Measurements from ENCODE around the gene RPS6KC1. TPM values are rescaled to one million over a fixed set of nuclear protein-coding genes. Genes with fewer than 3 reads are reported as not detected.
"Not testable (repeated sequence)": the region's sequence is repeated elsewhere in the genome, so short reads cannot be mapped to it uniquely, and the experiment has no call there.

The RPS6KC1 gene
- total RNA-seq, 1 donor from 2014 or later: 12.9 TPM

DNA sequence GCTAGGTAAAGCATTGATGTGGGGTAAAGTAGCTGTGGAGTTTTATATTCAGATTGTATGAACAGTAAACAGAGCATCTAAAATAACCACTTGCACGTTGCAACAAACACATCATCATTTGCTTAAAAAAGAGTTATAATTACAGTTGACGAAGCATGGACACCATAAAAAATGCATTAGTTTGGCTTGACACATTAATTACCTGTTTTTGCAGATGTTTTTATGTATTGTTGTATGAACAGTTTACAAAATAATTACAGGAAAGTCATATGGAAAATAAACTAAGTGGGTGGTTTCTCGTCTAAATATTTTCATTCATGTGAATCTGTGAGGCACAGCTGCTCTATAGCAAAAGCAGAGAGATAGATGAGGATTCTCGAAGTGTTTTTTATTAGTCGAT, 108.3 kb downstream of the RPS6KC1 start:
- Histone ChIP-seq H3K36me3 (ENCODE audit: control insufficient read depth, insufficient read depth, low read length) (no peaks in the 10 kb centered on the region), H3K27me3 (ENCODE audit: control insufficient read depth, insufficient read depth, low read length) (no peaks in the 10 kb centered on the region), H3K4me3 (ENCODE audit: low read depth, low read length) (no peak overlapping the region)
- DNase-seq (ENCODE audit: low read depth) (no peak), FAIRE-seq (no peak)
- TF ChIP-seq, protein P1, sequence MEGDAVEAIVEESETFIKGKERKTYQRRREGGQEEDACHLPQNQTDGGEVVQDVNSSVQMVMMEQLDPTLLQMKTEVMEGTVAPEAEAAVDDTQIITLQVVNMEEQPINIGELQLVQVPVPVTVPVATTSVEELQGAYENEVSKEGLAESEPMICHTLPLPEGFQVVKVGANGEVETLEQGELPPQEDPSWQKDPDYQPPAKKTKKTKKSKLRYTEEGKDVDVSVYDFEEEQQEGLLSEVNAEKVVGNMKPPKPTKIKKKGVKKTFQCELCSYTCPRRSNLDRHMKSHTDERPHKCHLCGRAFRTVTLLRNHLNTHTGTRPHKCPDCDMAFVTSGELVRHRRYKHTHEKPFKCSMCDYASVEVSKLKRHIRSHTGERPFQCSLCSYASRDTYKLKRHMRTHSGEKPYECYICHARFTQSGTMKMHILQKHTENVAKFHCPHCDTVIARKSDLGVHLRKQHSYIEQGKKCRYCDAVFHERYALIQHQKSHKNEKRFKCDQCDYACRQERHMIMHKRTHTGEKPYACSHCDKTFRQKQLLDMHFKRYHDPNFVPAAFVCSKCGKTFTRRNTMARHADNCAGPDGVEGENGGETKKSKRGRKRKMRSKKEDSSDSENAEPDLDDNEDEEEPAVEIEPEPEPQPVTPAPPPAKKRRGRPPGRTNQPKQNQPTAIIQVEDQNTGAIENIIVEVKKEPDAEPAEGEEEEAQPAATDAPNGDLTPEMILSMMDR (IDR thresholded peaks at IDR 0.05; ENCODE audit: insufficient read depth, low read length, severe bottlenecking): no peak

DNA sequence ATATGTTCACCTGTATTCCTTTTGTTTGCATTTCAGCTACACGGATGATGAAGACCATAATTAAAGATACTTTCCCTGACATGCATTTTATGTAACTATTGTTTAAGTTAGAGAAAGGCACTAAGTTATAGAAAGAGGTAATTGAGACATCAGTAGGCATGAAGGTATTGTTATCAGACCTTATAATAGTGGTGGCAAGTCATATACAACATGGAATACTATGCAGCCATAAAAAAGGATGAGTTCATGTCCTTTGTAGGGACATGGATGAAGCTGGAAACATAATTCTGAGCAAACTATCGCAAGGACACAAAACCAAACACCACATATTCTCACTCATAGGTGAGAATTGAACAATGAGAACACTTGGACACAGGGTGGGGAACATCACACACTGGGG, 109.4 kb downstream of the RPS6KC1 start:
- not testable (repeated sequence) for FAIRE-seq

DNA sequence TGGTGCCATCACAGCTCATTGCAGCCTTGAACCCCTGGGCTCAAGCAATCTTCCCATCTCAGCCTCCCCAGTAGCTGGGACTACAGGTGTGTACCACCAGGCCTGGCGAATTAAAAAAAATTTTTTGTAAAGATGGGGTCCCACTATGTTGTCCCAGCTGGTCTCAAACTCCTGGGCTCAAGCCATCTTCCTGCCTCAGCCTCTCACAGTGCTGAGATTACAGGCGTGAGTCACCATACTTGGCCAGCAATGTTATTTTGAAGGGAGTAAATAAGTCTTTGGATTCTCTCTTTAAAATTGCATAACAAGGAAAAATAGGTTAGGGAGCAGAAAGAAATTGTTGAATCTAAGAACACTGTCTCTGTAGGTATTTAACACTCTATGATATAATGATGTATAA, 111.3 kb downstream of the RPS6KC1 start:
- Histone ChIP-seq H3K36me3 (ENCODE audit: control insufficient read depth, insufficient read depth, low read length) (no peaks in the 10 kb centered on the region), H3K27me3 (ENCODE audit: control insufficient read depth, insufficient read depth, low read length) (no peaks in the 10 kb centered on the region), H3K4me3 (ENCODE audit: low read depth, low read length) (no peak overlapping the region)
- TF ChIP-seq, protein P1 (IDR thresholded peaks at IDR 0.05; ENCODE audit: insufficient read depth, low read length, severe bottlenecking): no peak
- FAIRE-seq: no peak
- peak; percentile 20 for DNase-seq (ENCODE audit: low read depth)

More for the DNA sequence above, 109.4 kb downstream of the RPS6KC1 start:
- not testable (repeated sequence) for H3K27me3 ChIP-seq (ENCODE audit: control insufficient read depth, insufficient read depth, low read length); H3K4me3 ChIP-seq (ENCODE audit: low read depth, low read length); DNase-seq (ENCODE audit: low read depth); H3K36me3 ChIP-seq (ENCODE audit: control insufficient read depth, insufficient read depth, low read length)

DNA sequence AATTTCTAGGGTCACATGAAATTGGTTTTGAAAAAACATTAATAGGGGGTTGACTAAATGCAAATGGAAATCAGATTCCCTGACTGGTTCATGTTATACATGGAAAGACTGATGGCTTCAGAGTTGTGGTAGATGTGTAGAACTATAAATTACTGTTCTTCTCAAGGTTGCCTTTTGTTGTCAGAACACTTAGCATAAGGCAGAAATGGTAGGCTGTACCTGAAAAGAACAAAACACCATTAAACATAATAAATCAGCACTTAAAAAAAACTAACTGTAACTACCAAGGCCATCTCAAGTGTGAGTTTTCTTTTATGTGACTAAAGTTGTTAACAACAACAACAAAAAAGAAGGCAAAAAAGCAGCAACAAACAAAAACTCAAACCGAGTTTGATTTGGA, 111.8 kb downstream of the RPS6KC1 start:
- Histone ChIP-seq H3K27me3 (ENCODE audit: control insufficient read depth, insufficient read depth, low read length) (no peaks in the 10 kb centered on the region), H3K4me3 (ENCODE audit: low read depth, low read length) (no peak overlapping the region), H3K36me3 (ENCODE audit: control insufficient read depth, insufficient read depth, low read length) (no peaks in the 10 kb centered on the region)
- TF ChIP-seq, protein P1 (IDR thresholded peaks at IDR 0.05; ENCODE audit: insufficient read depth, low read length, severe bottlenecking): no peak
- DNase-seq (ENCODE audit: low read depth) (no peak), FAIRE-seq (no peak)

DNA sequence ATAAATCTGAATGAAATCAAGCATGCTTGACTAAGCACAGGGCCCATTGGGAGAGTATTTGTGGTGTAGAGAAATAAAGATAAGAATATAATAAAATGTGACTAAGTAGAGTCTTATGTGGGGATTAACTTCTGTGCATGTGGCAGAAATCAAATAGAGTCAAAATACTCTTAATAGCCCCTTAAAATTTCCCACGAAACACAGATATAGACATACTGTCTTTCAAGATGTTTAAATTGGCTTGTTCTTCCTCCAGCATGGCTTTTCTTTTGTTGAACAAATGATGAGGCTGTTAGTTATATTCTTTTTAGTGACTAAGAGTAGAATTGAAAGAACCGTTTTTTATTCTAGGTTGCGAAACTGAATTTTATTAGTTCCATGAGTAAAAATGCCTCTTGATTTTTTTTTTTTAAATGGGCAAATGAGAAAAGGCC, 112.3 kb downstream of the RPS6KC1 start:
- TF ChIP-seq, protein P1 (IDR thresholded peaks at IDR 0.05; ENCODE audit: insufficient read depth, low read length, severe bottlenecking): no peak
- no peaks in the 10 kb centered on the region for H3K27me3 ChIP-seq (ENCODE audit: control insufficient read depth, insufficient read depth, low read length)
- no peaks in the 10 kb centered on the region for H3K36me3 ChIP-seq (ENCODE audit: control insufficient read depth, insufficient read depth, low read length)
- DNase-seq (ENCODE audit: low read depth) (no peak), FAIRE-seq (no peak)
- no peak overlapping the region for H3K4me3 ChIP-seq (ENCODE audit: low read depth, low read length)

DNA sequence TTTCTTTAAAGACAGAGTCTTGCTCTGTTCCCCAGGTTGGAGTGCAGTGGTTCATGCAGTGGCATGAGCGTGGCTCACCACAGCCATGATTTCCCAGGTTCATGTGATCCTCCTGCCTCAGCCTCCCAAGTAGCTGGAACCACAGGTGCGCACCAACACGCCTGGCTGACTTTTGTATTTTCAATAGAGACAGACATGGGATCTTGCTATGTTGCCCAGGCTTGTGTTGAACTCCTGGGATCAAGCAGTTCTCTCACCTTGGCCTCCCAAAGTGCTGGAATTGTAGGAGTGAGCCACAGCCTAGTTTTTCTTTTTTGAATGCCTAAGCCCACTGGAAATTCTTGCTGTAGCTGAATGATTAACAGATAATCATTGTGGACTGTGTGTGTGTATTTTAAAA, 113.5 kb downstream of the RPS6KC1 start:
- H3K27me3 ChIP-seq (ENCODE audit: control insufficient read depth, insufficient read depth, low read length): no peaks in the 10 kb centered on the region
- no peak for FAIRE-seq
- H3K36me3 ChIP-seq (ENCODE audit: control insufficient read depth, insufficient read depth, low read length): no peaks in the 10 kb centered on the region
- TF ChIP-seq, protein P1 (IDR thresholded peaks at IDR 0.05; ENCODE audit: insufficient read depth, low read length, severe bottlenecking): no peak
- H3K4me3 ChIP-seq (ENCODE audit: low read depth, low read length): no peak overlapping the region
- no peak for DNase-seq (ENCODE audit: low read depth)
